Ammon's horn (tissue), 1 donor: ENCODE measurements around the gene WDR87.
A peak's percentile ranks its signal among the peaks of the same experiment; 100 is the strongest.
"Not testable (repeated sequence)": the region's sequence is repeated elsewhere in the genome, so short reads cannot be mapped to it uniquely, and the experiment has no call there.

Experiments
- DNase-seq: peaks from one replicate; pipeline ENCODE4 v3.0.0-alpha.2; 2016; ENCODE audit warnings: low spot score

WDR87 gene

GRCh38 chr19:37877147-37877546 lies 29.2 kb downstream of the WDR87 start:
- no peak for DNase-seq

DNA sequence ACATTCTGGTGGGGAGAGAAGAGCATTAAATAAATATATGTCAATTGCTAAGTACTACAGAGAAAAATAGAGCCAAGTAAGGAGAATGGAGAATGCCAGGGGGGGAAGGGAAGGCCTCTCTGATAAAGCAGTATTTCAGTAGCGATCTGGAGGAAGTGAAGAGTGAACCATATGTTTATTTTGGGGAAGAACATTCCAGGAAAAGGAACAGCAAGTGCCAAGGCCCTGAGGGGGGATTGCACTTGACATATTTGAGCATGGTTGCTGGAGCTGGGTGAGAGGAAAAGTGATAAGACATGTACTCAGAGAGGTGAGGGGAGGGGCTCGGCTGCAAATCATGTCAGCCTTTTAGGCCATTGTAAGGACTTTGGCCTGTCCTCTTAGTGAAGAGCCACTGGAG lies 30.4 kb downstream of the WDR87 start:
- no peak for DNase-seq

- no peak for DNase-seq
Measured at GRCh38 chr19:37874784-37875183, 31.6 kb downstream of the WDR87 start.

DNA sequence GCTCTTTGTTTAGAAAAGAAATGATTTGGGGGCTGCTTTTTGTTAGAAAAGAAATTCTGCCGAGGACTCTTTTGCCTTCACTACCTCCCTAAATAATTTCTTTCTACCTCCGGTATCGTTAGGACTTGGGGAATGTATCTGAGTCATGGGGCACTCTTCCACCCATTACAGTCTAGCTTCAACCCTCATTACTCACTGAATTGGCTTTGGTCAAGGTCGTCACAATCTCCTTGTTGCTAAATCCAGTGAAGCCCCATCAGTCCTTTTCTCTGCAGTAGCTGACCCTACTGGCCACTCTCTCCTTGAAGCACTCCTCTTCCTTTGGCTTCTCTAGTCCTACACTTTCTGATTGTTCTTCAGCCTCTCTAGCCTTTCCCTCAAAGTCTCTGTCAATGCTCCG lies 34.0 kb downstream of the WDR87 start:
- no peak for DNase-seq

DNA sequence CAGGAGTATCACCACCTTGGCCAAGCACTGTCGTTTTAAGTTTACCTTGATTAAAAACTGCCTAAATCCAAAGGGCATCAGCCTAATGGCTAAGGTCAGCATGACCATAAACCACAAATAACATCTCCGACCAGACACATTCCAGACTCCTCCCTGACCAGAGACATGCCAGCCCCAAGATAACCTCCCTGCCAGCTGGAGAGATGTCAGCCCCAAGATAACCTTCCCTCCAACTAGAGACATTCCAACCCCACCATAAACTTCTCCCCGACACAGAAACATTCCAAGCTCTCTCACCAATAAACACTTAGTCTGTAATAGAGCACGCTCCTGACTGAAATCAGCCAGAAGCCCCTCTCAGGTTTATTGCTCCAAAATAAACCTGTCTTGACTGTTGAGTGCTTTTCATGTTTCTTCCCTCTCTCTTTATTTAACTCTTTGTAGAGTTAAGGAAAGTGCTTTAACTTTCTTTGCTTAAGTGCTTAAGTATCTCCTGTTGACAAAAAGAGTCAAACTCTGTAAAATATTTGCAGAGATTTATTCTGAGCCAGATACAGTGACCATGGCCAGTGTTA lies 36.5 kb downstream of the WDR87 start:
- DNase-seq, result no peak

DNA sequence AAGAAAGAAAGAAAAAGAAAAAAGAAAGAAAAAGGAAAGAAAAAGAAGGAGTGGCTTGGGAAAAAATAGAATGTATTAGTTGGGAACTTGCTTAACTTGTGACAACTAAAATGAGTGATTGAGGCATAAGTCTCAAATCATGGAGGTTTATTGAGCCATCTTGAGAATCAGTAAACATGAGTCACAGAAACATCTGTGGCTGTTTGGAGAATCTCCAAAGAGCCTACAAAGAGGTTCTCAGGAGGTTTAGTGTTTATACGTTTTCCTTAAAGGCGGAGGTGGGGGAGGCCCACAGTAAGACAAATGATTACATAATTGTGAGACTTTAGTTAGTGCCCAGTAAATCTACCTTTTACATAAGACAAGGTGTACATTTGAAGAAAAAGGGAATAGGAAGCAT lies 38.6 kb downstream of the WDR87 start:
- DNase-seq, result no peak

GRCh38 chr19:37865930-37866329 lies 40.5 kb downstream of the WDR87 start:
- DNase-seq, result not testable (repeated sequence)

DNA sequence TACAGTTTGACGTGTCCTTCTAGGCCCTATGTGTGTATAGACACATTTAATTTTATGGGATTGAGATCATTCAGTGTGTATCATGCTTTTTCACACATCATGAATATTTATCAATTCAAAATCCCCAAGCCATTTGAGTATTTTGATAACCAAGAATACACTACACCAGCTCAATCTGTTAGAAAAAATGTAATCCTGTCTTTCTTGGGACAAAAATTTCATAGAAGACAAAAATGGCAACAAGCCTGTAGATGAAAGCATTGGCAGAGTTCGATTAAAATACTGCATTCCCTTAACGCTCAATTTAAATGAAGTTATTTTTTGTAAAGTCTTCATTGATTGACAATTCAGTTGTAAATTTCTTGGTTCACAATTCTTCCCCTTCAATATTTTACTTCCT lies 41.9 kb downstream of the WDR87 start:
- no peak for DNase-seq

GRCh38 chr19:37855098-37855497 lies 51.3 kb downstream of the WDR87 start:
- peak; percentile 51 for DNase-seq

GRCh38 chr19:37845932-37846331 lies 60.5 kb downstream of the WDR87 start:
- no peak for DNase-seq
